GM18873 (cell line): Measurements from ENCODE around the gene CRYZ.
"Not testable (repeated sequence)": the region's sequence is repeated elsewhere in the genome, so short reads cannot be mapped to it uniquely, and the experiment has no call there.

Source experiments
- ATAC-seq: cut with Tn5 transposase; IDR thresholded peaks from one replicate; pipeline ENCODE4 v1.9.1; 2021; ENCODE audit warnings: mild to moderate bottlenecking, moderate library complexity, moderate number of reproducible peaks; ENCODE audit not compliant: unreplicated experiment, low FRiP score

Gene CRYZ

DNA sequence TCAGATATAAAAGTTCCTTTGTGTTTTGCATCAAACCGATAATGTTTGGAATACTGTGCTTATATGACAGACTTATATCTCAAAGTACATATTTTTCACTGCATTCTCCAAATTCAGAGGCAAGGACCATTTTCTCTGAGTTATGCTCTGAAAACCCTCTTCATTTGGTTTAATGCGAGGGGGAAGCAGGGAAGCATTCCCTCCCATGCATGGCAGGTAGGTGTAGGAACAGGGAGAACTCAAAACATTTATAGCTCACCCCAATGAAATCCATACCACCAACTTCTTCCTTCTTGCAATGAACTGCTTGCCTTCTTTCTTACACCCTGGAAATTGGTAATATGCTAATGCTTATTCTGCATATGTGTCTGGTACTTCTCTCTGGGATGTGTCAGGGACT lies 48.5 kb downstream of the CRYZ start:
- ATAC-seq = no peak

DNA sequence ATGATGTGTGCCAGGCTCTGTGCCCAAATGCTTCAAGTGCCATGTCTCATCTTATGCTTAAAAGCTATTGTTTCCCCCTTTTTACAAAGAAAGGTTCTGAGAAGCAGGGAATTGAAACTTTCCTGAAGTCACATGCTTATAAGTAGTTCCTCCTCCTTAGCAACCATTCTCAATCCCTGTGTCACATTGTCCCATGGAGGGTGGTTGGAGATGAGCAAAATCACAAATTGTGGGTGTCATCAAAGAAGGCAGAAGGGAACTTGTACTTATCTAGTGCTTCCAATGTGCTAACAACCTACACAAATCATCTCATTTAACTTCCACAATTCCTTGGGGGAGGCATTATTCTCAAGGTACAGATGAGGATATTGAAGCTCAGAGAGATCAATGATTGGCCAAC lies 49.2 kb downstream of the CRYZ start:
- no peak for ATAC-seq

DNA sequence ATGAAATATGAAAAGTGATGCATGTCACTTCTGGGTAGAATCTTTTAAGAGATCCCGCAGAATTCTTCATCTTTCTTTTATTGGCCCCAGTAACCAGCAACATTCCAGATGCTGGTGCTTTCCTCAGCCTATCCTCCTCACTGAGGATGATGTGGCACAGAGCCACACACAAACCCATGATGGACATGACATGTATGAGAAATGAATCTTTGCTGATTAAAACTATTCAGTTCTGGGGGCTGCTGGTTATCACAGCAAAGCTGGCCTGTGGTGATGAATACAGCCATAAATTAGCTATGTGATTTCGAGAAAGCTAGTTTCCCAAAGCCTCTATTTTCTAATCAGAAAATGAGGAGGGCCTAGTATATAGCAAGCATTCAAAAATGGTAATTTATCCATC lies 51.0 kb downstream of the CRYZ start:
- ATAC-seq = no peak

DNA sequence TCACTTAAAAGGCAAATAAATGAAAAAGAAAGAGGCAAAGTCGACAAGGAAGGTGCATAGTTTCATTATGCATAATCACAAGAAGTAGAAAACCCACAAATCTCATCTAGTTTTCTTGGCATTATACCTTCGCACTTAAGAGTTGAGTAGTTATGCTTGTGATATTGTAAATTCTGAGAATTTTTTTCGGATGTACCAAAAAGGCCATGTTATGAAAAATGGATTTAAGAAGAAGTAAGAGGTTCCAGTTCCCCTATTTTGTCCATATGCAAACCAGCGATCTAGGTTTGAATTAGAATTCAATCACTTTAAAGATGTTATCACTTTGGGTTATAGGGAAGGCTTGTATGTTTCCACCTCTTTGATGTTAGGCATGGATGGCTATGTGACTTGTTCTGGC lies 51.4 kb downstream of the CRYZ start:
- peak; percentile 86 for ATAC-seq

DNA sequence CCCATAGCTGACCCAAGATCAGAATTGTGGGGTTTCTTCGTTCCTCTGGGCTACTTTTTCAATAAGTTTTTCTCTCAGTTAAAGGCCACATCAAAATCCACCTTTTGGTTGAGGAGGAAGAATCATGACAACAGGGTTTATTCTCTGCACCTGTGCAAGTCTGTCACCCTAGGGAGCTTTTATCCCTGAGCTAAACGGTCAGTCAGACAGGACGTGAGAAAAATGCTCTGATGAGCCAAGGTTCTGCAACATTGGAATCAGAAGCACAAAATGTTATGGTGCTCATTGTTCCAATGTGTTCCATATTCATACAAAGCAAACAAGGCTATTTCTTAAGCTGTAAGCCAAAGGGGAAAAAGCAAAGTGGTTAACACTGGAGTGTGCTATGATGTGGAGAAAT lies 51.8 kb downstream of the CRYZ start:
- ATAC-seq = peak; percentile 18

DNA sequence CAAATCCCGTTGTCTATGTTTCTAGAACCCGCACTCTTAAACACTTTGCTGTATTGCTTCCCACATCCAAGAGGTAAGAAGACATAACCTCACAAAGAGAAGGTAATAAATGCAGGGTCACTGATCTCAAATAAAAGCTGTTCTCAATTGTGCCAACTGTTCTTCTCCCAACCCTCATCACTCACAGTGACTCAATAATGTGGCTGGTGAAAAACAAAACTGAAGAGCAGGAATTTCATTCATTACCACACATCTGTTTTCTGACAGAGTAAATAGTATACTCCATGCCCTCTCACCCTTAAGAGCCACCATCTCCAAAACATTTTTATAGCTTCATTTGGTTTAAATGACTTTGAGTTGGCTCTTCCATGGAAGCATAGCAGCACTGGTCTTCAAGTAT lies 53.0 kb downstream of the CRYZ start:
- ATAC-seq = no peak

DNA sequence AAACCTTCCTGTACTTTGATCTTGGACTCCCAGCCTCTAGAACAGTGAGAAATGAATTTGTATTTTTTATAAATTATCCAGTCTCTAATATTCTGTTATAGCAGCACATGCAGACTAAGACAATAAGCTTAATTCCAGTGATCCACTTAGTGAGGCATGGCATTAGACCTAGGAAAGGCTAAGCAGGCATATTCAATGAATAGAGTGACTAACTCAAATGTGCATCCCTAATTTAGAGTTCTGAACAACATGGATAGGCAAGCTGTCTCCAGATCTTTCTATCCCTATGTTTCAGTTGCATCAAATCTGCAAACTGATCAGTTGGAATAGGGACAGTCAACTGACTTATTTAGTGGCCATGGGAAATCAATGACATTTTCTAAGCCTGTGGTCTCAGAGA lies 54.9 kb downstream of the CRYZ start:
- no peak for ATAC-seq

DNA sequence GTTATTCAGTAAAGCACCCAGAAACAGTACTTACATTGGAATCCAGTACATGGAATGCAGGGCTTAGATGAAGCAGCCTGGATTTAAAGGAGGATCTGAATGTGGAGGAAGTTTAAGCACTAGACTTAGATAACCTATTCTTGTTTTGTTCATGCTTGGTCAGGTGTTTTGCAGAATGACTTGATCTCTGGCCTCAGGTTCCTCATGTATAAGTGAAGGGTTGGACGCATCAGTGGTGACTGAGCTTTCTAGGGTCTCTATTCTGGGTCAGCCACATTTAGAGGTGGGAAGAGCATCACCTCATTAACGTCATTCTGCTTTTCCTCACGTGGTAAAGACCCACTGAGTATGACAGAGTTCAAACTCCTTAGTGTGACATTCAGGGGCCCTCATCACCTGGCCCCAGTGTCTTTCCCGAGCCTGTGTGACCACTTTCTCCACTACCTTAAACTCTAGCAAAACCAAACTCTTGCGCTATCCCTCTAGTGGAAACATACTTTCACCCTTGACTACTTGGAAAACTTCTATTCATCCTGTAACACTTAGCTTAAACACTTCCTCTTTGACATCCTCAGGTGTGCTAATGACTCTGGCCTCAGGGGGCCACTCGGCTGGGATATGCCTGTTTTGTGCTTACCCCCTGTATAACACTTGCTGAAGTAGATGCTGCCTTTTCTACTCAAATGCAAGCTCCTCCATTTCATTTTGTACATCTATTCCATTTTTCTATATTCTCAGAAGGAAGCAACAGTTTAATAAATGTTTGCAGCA lies 58.4 kb downstream of the CRYZ start:
- no peak for ATAC-seq

DNA sequence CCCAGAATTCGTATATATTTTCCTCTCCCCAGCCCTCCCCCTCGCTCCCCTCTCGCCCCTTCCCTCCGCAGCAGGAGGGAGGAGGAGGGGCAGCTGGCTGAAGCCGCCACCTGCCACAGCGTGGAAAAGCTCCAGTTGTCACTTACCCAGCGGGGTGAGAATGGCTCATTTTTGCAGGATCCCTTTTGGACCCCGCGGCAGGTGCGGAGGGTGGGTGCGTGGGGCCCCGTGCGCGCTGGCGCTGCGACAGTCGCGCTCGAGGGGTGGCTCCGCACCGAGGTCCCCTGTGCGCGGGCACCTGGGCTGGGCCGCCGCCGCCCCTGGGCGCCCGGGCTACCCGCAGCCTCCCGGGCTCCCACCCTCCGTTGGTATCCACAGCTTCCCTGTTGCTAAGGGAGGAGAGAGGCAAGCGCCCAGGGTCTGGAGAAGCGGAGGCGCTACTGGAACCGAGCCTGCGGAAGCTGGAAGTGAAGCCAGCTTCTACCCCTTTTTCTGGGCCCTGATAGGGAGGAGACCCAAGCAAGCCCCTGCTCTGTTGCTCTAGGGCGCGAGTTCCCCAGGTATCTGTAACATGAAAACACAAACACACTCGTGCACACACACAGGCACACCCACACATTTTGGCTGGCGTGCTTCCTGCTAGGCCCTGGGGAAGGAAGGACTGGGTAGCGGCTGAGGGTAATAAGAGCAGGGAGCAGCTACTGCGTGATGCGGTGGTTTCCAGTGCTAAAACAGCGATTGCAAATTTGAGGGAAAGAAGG lies 59.3 kb downstream of the CRYZ start, which contains the start of gene ERICH3:
ERICH3 (minus strand) TSS at position 442 of the 761 bp plus-strand sequence; CDS start at position 169, 273 bp downstream.
- no peak for ATAC-seq

DNA sequence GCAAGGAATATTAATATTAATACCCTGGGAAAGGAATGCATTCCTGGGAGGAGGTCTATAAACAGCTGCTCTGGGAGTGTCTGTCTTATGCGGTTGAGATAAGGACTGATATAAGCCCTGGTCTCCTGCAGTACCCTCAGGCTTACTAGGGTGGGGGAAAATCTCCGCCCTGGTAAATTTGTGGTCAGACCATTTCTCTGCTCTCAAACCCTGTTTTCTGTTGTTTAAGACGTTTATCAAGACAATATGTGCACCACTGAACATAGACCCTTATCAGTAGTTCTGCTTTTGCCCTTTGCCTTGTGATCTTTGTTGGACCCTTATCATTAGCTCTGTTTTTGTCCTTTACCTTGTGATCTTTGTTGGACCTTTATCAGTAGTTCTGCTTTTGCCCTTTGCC lies 62.0 kb downstream of the CRYZ start:
- ATAC-seq = not testable (repeated sequence)
